Ovary (tissue), 3 donors: ENCODE data around the gene DEDD2.

Experiments used
- CTCF ChIP-seq, 3 donors: fragments of 450-650 bp in 2 of 3; fragments of 200-600 bp in 1 of 3; IDR thresholded peaks; one replicate each; pipeline versions ENCODE4 v1.5.1 to v1.8.0; 2016 to 2022; ENCODE audit warnings: antibody characterized with exemption in 3 of 3, mild to moderate bottlenecking in 1 of 3
- EP300 ChIP-seq: sonication (generic); formaldehyde crosslinking; IDR thresholded peaks from one replicate; pipeline ENCODE4 v1.6.1; 2017; ENCODE audit warnings: antibody characterized with exemption
- POLR2A ChIP-seq: fragments of 450-650 bp; IDR thresholded peaks from one replicate; pipeline ENCODE4 v1.6.1; 2017; ENCODE audit warnings: antibody characterized with exemption, mild to moderate bottlenecking, moderate library complexity
- donor health status: DM: no; HTN: no; CAD: no.

DNA sequence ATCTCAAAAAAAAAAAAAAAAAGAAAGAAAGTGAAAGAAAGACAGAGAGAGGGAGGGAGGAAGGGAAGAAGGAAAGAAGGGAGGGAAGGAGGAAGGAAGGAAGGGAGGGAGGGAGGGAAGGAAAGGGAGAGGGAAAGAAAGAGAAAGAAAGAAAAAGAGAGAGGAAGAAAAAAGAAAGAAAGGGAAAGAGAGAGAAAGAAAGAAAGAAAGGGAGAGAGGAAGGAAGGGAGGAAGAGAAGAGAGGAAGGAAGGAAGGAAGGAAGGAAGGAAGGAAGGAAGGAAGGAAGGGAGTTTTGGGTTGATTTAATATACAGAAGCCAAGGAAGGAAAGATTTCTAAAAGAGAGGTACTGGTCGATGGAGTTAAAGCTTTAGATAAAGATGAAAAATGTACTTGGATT lies 28.8 kb downstream of the DEDD2 start:
- TF ChIP-seq CTCF (IDR thresholded peaks at IDR 0.05) = no peak
- no peak for TF ChIP-seq POLR2A
- TF ChIP-seq EP300 = no peak
